Measurements from ENCODE around the gene EPSTI1.
A peak's percentile ranks its signal among the peaks of the same experiment; 100 is the strongest.
"Not testable (repeated sequence)": the region's sequence is repeated elsewhere in the genome, so short reads cannot be mapped to it uniquely, and the experiment has no call there.

EPSTI1 gene

GRCh38 chr13:42991898-42992763 is at the start of gene EPSTI1:
TSS of gene EPSTI1 (minus strand) at chr13:42992241. CDS start at chr13:42992165, 76 bp downstream.
- H3K27ac ChIP-seq (ENCODE audit: low read depth, low read length) = peak within 1 kb of the TSS; percentile 67
- H3K9ac ChIP-seq (ENCODE audit: low read depth, low read length) = peak within 1 kb of the TSS; percentile 53
- H3K36me3 ChIP-seq (ENCODE audit: control insufficient read depth, insufficient read depth, low read length) = no peaks in the 10 kb centered on the region
- no peaks in the 10 kb centered on the region for H3K9me3 ChIP-seq (ENCODE audit: control insufficient read depth, insufficient read depth, low read length)
- peaks cover 25% of the 10 kb centered on the region for H3K27me3 ChIP-seq (ENCODE audit: control insufficient read depth, insufficient read depth, low read length)
- peaks cover 13% of the 10 kb centered on the region for H3K4me1 ChIP-seq (ENCODE audit: control insufficient read depth, insufficient read depth, low read length)
- peak within 1 kb of the TSS; percentile 62 for H3K4me3 ChIP-seq (ENCODE audit: low read depth, low read length)

GRCh38 chr13:43041369-43041921 is 49.4 kb upstream of the EPSTI1 start:
- no peaks in the 10 kb centered on the region for H3K9me3 ChIP-seq (ENCODE audit: control insufficient read depth, insufficient read depth, low read length)
- H3K36me3 ChIP-seq (ENCODE audit: control insufficient read depth, insufficient read depth, low read length) = no peaks in the 10 kb centered on the region
- H3K4me1 ChIP-seq (ENCODE audit: control insufficient read depth, insufficient read depth, low read length) = peaks cover 15% of the 10 kb centered on the region; the same call in 1 of the 2 replicates
- no peak overlapping the region for H3K9ac ChIP-seq (ENCODE audit: low read depth, low read length)
- no peak overlapping the region for H3K4me3 ChIP-seq (ENCODE audit: low read depth, low read length)
- H3K27me3 ChIP-seq (ENCODE audit: control insufficient read depth, insufficient read depth, low read length) = no peaks in the 10 kb centered on the region
- H3K27ac ChIP-seq (ENCODE audit: low read depth, low read length) = no peak overlapping the region

- Histone ChIP-seq H3K4me1 (ENCODE audit: control insufficient read depth, insufficient read depth, low read length) (peaks cover 15% of the 10 kb centered on the region; the same call in 1 of the 2 replicates), H3K27ac (ENCODE audit: low read depth, low read length) (peak overlapping the region; percentile 74)
- not testable (repeated sequence) for H3K9ac ChIP-seq (ENCODE audit: low read depth, low read length); H3K36me3 ChIP-seq (ENCODE audit: control insufficient read depth, insufficient read depth, low read length); H3K4me3 ChIP-seq (ENCODE audit: low read depth, low read length); H3K27me3 ChIP-seq (ENCODE audit: control insufficient read depth, insufficient read depth, low read length); H3K9me3 ChIP-seq (ENCODE audit: control insufficient read depth, insufficient read depth, low read length)
Measured at GRCh38 chr13:43040581-43041368, 48.7 kb upstream of the EPSTI1 start.

GRCh38 chr13:43039966-43040365 is 47.9 kb upstream of the EPSTI1 start:
- Histone ChIP-seq H3K27ac (ENCODE audit: low read depth, low read length) (peak overlapping the region; percentile 55), H3K27me3 (ENCODE audit: control insufficient read depth, insufficient read depth, low read length) (no peaks in the 10 kb centered on the region), H3K9me3 (ENCODE audit: control insufficient read depth, insufficient read depth, low read length) (no peaks in the 10 kb centered on the region), H3K36me3 (ENCODE audit: control insufficient read depth, insufficient read depth, low read length) (no peaks in the 10 kb centered on the region), H3K9ac (ENCODE audit: low read depth, low read length) (no peak overlapping the region), H3K4me1 (ENCODE audit: control insufficient read depth, insufficient read depth, low read length) (peaks cover 15% of the 10 kb centered on the region; the same call in 1 of the 2 replicates), H3K4me3 (ENCODE audit: low read depth, low read length) (no peak overlapping the region)

- Histone ChIP-seq H3K4me3 (ENCODE audit: low read depth, low read length) (no peak overlapping the region), H3K4me1 (ENCODE audit: control insufficient read depth, insufficient read depth, low read length) (peaks cover 13% of the 10 kb centered on the region; the same call in 1 of the 2 replicates), H3K27ac (ENCODE audit: low read depth, low read length) (no peak overlapping the region), H3K36me3 (ENCODE audit: control insufficient read depth, insufficient read depth, low read length) (no peaks in the 10 kb centered on the region), H3K9me3 (ENCODE audit: control insufficient read depth, insufficient read depth, low read length) (no peaks in the 10 kb centered on the region), H3K27me3 (ENCODE audit: control insufficient read depth, insufficient read depth, low read length) (no peaks in the 10 kb centered on the region), H3K9ac (ENCODE audit: low read depth, low read length) (no peak overlapping the region)
Measured at GRCh38 chr13:43036351-43037250, 44.6 kb upstream of the EPSTI1 start.

GRCh38 chr13:43033038-43033437 is 41.0 kb upstream of the EPSTI1 start:
- no peaks in the 10 kb centered on the region for H3K9me3 ChIP-seq (ENCODE audit: control insufficient read depth, insufficient read depth, low read length)

GRCh38 chr13:43031881-43032280 is 39.8 kb upstream of the EPSTI1 start:
- Histone ChIP-seq H3K27ac (ENCODE audit: low read depth, low read length) (no peak overlapping the region), H3K27me3 (ENCODE audit: control insufficient read depth, insufficient read depth, low read length) (no peaks in the 10 kb centered on the region), H3K4me1 (ENCODE audit: control insufficient read depth, insufficient read depth, low read length) (no peaks in the 10 kb centered on the region), H3K9ac (ENCODE audit: low read depth, low read length) (no peak overlapping the region), H3K4me3 (ENCODE audit: low read depth, low read length) (no peak overlapping the region), H3K9me3 (ENCODE audit: control insufficient read depth, insufficient read depth, low read length) (no peaks in the 10 kb centered on the region), H3K36me3 (ENCODE audit: control insufficient read depth, insufficient read depth, low read length) (no peaks in the 10 kb centered on the region)

More at GRCh38 chr13:43033038-43033437, 41.0 kb upstream of the EPSTI1 start:
- H3K27ac ChIP-seq (ENCODE audit: low read depth, low read length) = no peak overlapping the region
- H3K9ac ChIP-seq (ENCODE audit: low read depth, low read length) = no peak overlapping the region
- H3K27me3 ChIP-seq (ENCODE audit: control insufficient read depth, insufficient read depth, low read length) = no peaks in the 10 kb centered on the region
- no peaks in the 10 kb centered on the region for H3K4me1 ChIP-seq (ENCODE audit: control insufficient read depth, insufficient read depth, low read length)
- no peak overlapping the region for H3K4me3 ChIP-seq (ENCODE audit: low read depth, low read length)
- H3K36me3 ChIP-seq (ENCODE audit: control insufficient read depth, insufficient read depth, low read length) = no peaks in the 10 kb centered on the region

GRCh38 chr13:43030548-43030947 is 38.5 kb upstream of the EPSTI1 start:
- no peak overlapping the region for H3K4me3 ChIP-seq (ENCODE audit: low read depth, low read length)
- H3K27ac ChIP-seq (ENCODE audit: low read depth, low read length) = no peak overlapping the region
- H3K4me1 ChIP-seq (ENCODE audit: control insufficient read depth, insufficient read depth, low read length) = no peaks in the 10 kb centered on the region
- H3K9me3 ChIP-seq (ENCODE audit: control insufficient read depth, insufficient read depth, low read length) = no peaks in the 10 kb centered on the region
- no peaks in the 10 kb centered on the region for H3K27me3 ChIP-seq (ENCODE audit: control insufficient read depth, insufficient read depth, low read length)
- no peak overlapping the region for H3K9ac ChIP-seq (ENCODE audit: low read depth, low read length)
- no peaks in the 10 kb centered on the region for H3K36me3 ChIP-seq (ENCODE audit: control insufficient read depth, insufficient read depth, low read length)

- Histone ChIP-seq H3K27me3 (ENCODE audit: control insufficient read depth, insufficient read depth, low read length) (no peaks in the 10 kb centered on the region), H3K36me3 (ENCODE audit: control insufficient read depth, insufficient read depth, low read length) (no peaks in the 10 kb centered on the region), H3K9me3 (ENCODE audit: control insufficient read depth, insufficient read depth, low read length) (no peaks in the 10 kb centered on the region), H3K27ac (ENCODE audit: low read depth, low read length) (no peak overlapping the region), H3K9ac (ENCODE audit: low read depth, low read length) (no peak overlapping the region), H3K4me3 (ENCODE audit: low read depth, low read length) (no peak overlapping the region), H3K4me1 (ENCODE audit: control insufficient read depth, insufficient read depth, low read length) (no peaks in the 10 kb centered on the region)
Measured at GRCh38 chr13:43026262-43026661, 34.2 kb upstream of the EPSTI1 start.

- H3K27me3 ChIP-seq (ENCODE audit: control insufficient read depth, insufficient read depth, low read length) = no peaks in the 10 kb centered on the region
- H3K36me3 ChIP-seq (ENCODE audit: control insufficient read depth, insufficient read depth, low read length) = no peaks in the 10 kb centered on the region
- H3K4me1 ChIP-seq (ENCODE audit: control insufficient read depth, insufficient read depth, low read length) = peaks cover 9% of the 10 kb centered on the region
- H3K4me3 ChIP-seq (ENCODE audit: low read depth, low read length) = peak within 1 kb of the TSS; percentile 66
- H3K27ac ChIP-seq (ENCODE audit: low read depth, low read length) = peak within 1 kb of the TSS; percentile 14
- peak within 1 kb of the TSS; percentile 59 for H3K9ac ChIP-seq (ENCODE audit: low read depth, low read length)
- no peaks in the 10 kb centered on the region for H3K9me3 ChIP-seq (ENCODE audit: control insufficient read depth, insufficient read depth, low read length)
Measured at GRCh38 chr13:43023289-43023963, 31.4 kb upstream of the EPSTI1 start, which contains the start of gene DNAJC15. TSS of gene DNAJC15 (plus strand) at chr13:43023586. CDS start at chr13:43023627, 41 bp downstream.

Data from HUES48 (cell line).